T47D (cell line): Measurements from ENCODE around the gene AHNAK.

Experiments used
- DNase-seq, 2 experiments: peaks; one replicate each; pipeline versions ENCODE4 v3.0.0 to v3.0.0-alpha.2; 2011 to 2012; ENCODE audit warnings: low read depth in 1 of 2, low spot score in 1 of 2
- JUND ChIP-seq: IDR thresholded peaks from 2 replicates; pipeline ENCODE4 v1.6.1; 2012; ENCODE audit warnings: low read depth
- in situ Hi-C: cut with HindIII; loops from 2 replicates; pipeline ENCODE4 v1.10.0; 2016; ENCODE audit warnings: low sequenced_read_pairs, low pct_unique_long_range_greater_than_20kb

Gene AHNAK

GRCh38 chr11:62406034-62406433, 140.6 kb downstream of the AHNAK start:
- no peak for DNase-seq
- in situ Hi-C loops = no loop called here
- no peak for TF ChIP-seq JUND

DNA sequence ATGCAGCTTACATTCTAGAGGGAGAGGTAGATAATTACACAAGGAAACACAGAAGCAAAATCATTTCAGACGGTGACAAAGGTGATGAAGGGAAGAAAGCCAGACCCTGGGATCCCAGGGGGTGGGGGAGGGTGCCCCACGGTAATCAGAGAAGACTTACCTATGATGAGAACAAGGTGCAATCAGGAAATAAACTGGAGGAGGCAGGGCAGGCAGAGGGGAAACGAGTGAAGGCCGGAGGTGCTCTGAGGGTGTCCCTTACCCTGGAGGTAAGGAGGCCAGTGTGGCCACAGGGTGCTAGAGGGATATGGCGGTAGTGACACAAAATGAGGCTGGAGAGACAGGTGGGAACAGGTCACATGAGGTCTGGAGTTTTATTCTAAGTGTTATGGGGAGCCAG, 141.7 kb downstream of the AHNAK start:
- in situ Hi-C loops = no loop called here
- no peak for DNase-seq

GRCh38 chr11:62404435-62404834, 142.2 kb downstream of the AHNAK start:
- TF ChIP-seq JUND = no peak
- no peak for DNase-seq
- in situ Hi-C loops = no loop called here

More for the DNA sequence above, 141.7 kb downstream of the AHNAK start:
- TF ChIP-seq JUND = no peak

- DNase-seq = no peak
- in situ Hi-C loops = no loop called here
- TF ChIP-seq JUND = no peak
These were observed 143.5 kb downstream of the AHNAK start for GRCh38 chr11:62402960-62403730.

DNA sequence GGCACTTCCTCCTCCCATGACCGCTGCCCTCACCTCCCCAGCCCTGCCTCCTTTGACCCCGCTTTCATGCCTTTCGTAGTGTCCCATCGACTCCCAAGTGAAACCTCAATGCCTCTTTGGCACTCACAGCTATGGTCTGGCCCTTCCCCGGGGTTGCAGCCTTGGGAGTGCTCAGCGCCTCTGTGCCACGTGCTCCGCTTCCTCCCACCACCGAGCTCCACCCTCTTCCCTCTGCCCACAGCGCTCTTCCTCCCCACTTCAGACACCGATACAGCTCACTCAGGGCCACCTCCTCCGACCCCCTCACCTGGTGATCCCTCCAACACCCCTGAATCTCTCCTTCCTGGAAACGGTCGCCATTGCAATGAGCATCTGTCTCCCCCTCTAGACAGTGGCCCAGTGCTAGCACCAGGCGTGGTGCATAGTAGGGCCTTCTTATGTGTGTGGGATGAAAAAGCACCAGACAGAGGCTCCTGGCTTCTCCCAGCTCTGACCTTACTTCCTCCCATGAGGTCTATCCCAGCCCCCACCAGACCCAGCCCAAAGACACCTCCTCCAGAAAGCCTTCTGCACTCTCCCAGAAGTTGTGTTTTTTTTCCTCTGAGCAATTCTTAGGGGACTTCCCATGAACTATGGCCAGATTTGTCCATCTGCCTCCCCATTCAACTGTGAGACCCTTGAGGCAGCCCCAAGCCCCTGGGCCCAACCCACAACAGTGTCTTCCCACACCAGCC, 144.2 kb downstream of the AHNAK start:
- in situ Hi-C loops = no loop called here
- TF ChIP-seq JUND = no peak
- DNase-seq = no peak

DNA sequence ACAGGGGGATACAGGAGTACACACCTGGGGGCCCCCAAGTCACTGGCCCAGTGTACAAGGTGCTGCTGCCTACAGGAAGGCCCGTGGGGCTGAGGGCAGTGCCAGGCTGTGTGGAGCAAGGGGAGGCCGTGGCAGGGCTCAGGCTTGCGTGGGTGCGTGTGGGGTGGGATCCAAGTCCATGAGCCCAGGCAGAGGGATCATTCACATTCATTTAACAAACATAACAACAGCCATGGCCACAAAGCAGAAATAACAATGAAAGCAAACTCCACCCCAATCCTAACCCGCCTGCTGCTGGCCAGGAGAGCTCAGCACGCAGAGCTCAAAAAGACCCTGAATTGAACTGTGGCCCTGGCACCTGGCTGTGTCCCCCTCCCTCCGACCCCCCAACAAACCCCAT, 144.8 kb downstream of the AHNAK start:
- no peak for TF ChIP-seq JUND
- DNase-seq = no peak
- in situ Hi-C loops = no loop called here

- in situ Hi-C loops = no loop called here
- no peak for DNase-seq
- TF ChIP-seq JUND = no peak
These were observed 145.2 kb downstream of the AHNAK start for GRCh38 chr11:62401356-62401755.

- TF ChIP-seq JUND = no peak
- no peak for DNase-seq
- in situ Hi-C loops = no loop called here
These were observed 145.8 kb downstream of the AHNAK start for GRCh38 chr11:62400760-62401159.

DNA sequence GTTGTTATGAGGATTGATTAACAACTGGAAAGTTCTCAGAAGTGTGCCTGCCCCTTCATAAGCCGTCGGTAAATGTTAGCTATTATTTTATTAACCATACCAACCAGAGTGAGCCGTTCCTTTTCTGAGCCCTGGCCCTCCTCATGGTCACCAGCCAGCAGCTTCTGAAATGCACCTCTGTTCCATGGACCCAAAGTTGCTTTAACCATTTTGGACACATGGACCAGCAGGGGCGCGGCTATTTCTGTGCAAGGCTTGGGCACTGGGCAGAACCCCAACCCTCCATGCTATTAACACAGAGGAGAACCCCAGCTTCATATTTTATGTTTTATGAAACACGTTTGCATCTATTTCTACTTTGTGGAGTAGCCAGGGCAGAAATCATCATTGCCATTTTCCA, 146.3 kb downstream of the AHNAK start:
- DNase-seq = no peak

GRCh38 chr11:62399878-62400266, 146.7 kb downstream of the AHNAK start:
- no peak for DNase-seq
- TF ChIP-seq JUND = no peak
- in situ Hi-C loops = no loop called here

More for the DNA sequence above, 146.3 kb downstream of the AHNAK start:
- no peak for TF ChIP-seq JUND
- in situ Hi-C loops = no loop called here

DNA sequence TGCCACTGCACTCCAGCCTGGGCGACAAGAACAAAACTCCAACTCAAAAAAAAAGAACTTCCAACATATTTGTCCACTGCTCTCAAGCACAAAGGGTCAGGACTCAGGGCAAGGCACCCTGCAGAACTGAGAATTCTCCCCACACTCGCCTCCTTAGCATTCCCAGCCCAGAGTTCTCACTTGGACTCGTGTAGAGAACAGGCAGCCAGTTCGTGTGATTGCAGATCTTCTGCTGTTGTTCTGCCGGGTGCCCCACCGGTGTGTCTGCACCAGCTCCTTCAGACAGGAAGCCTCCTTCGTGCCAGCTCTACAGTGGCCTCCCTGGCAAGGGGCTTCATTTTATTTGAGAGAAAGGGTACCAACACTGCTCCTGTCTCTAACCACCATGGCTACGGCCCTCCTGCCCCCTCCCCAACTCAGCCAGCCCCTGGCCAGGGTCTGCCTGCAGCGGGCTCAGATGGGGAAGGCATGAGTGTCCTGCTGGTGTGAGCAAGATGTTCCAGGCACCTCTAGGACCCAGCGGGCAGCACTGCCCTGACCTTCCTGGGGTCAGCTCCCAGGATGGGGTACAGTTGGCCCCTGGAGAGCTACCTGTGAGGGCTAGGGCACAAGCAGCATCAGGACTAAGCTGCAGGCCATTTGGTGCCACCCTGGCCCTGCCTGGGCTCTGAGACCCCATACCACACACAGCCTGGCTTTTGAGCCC, 147.3 kb downstream of the AHNAK start:
- TF ChIP-seq JUND = no peak
- DNase-seq = no peak
- in situ Hi-C loops = no loop called here

- DNase-seq = no peak
- in situ Hi-C loops = no loop called here
- TF ChIP-seq JUND = no peak
These were observed 148.3 kb downstream of the AHNAK start for GRCh38 chr11:62398011-62398994.
